Sigmoid colon (tissue), 7 donors: ENCODE data around the gene WNT10A. TPM values are rescaled to one million over a fixed set of nuclear protein-coding genes. Genes with fewer than 3 reads are reported as not detected.

Experiments
- DNase-seq: peaks from one replicate; pipeline ENCODE4 v3.0.0-alpha.2; 2019
- H3K27ac ChIP-seq, 4 donors: fragments of 200-600 bp; sonication (generic); one replicate each; pipeline ENCODE4 v1.5.1; 2016 to 2019; ENCODE audit warnings: mild to moderate bottlenecking in 1 of 4
- H3K27me3 ChIP-seq, 3 donors: fragments of 200-600 bp; sonication (generic); one replicate each; pipeline ENCODE4 v1.5.1; 2019; ENCODE audit warnings: mild to moderate bottlenecking in 1 of 3
- H3K36me3 ChIP-seq, 4 donors: fragments of 200-600 bp; sonication (generic); one replicate each; pipeline ENCODE4 v1.5.1; 2016 to 2019
- H3K4me1 ChIP-seq, 4 donors: fragments of 200-600 bp; sonication (generic); one replicate each; pipeline ENCODE4 v1.5.1; 2017 to 2019
- H3K4me3 ChIP-seq, 4 donors: fragments of 200-600 bp; sonication (generic); one replicate each; pipeline ENCODE4 v1.5.1; 2017 to 2019; ENCODE audit warnings: mild to moderate bottlenecking in 2 of 4, moderate library complexity in 1 of 4
- H3K9me3 ChIP-seq, 4 donors: fragments of 200-600 bp in 3 of 4; sonication (generic) in 3 of 4; one replicate each; pipeline versions ENCODE4 v1.5.1 to v1.6.1; 2013 to 2019
- CTCF ChIP-seq, 4 experiments: fragments of 450-650 bp in 3 of 4; fragments of 200-600 bp in 1 of 4; IDR thresholded peaks; one replicate each; pipeline ENCODE4 v1.5.1; 2016 to 2019; ENCODE audit warnings: antibody characterized with exemption in 4 of 4, mild to moderate bottlenecking in 3 of 4, moderate library complexity in 2 of 4
- EP300 ChIP-seq, 4 donors: sonication (generic); formaldehyde crosslinking; IDR thresholded peaks; one replicate each; pipeline ENCODE4 v1.6.1; 2017; ENCODE audit warnings: antibody characterized with exemption in 4 of 4
- POLR2A ChIP-seq, 2 donors: fragments of 450-650 bp; IDR thresholded peaks; one replicate each; pipeline ENCODE4 v1.6.1; 2016; ENCODE audit warnings: antibody characterized with exemption in 2 of 2, mild to moderate bottlenecking in 2 of 2, moderate library complexity in 2 of 2
- POLR2AphosphoS5 ChIP-seq, 4 donors: sonication (generic); formaldehyde crosslinking; IDR thresholded peaks; one replicate each; pipeline ENCODE4 v1.6.1; 2017; ENCODE audit warnings: antibody characterized with exemption in 4 of 4
- WGBS, 2 donors: extraction: QIAGEN DNeasy Blood & Tissue Kit; methylation state at CpG; one replicate each; pipeline ENCODE4 v1.1.7; 2013; 5-methylcytosine and 5-hydroxymethylcytosine counted together
- intact Hi-C: fragments of 100-400 bp; cut with DNase I; formaldehyde crosslinking; loops from one replicate; pipeline ENCODE4 v1.15.1; 2023
- polyA plus RNA-seq, 3 donors: library from polyadenylated mRNA; stranded (reverse); fragments of 200-250 nt; gene quantifications; one replicate each; pipeline ENCODE4 v1.2.3, GENCODE V29; 2013
- total RNA-seq, 4 donors: library from RNA; depleted of rRNA; stranded (reverse); fragments of >200 nt; gene quantifications; one replicate each; pipeline ENCODE4 v1.1.0, GENCODE V29; 2016
- donor health status: healthy with polysubstance abuse.
- donor health status: Bipolar disorder and iron deficiency.
- donor health status: healthy.

Gene WNT10A
- total and polyA plus RNA-seq, 7 donors: 0.38 TPM; not detected in 6

DNA sequence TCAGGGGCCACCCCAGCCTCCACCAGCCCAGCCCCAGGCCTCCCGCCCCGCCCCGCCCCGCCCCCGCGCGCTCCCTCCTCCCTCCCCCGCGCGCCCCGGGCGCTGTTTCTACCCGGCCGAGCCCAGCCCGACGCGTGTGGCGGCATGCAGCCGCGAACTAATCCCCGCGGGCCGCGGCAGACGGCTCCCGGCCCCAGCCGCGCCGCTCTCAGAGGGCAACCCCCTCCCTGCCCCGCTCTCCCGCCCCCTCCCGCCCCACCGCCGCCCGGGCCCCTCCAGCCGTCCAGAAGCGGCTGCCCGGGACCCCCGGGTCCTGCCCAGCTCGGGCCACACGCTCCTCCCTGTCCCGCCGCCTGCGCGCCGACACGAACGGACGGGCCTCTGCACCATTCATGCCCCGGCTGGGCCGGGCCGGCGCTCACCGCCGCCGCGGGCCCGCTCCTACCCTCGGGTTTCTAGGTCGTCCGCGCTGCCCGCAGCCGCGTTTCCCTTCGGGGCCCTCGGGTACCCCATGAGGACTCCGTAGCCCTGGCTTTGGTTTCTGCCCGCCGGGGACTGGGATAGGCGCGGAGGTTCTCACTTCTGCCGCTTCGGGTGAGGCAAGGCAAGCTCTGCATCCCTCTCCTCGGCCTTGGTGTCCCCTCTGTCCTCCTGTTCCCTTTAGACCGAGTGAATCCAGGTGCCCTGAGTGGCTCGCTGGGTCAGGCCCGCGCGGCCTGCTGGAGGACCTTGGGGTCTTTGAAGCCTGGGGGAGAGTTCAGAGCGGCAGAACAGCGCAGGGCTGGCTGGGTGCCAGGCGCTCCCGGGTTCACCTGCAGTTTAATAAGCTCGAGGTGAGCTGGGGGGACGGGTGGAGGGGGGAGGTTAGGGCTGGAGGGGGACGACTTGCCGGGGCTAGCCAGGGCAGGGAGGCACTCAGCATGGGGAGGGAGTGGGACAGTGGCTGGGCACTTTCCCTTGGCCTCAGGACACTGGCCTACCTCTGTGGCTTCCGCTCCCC lies 3.1 kb downstream of the WNT10A start:
- Histone ChIP-seq H3K4me3 (peak overlapping the region in 3 of 4 donors; percentile 40 to 54 (median 49)), H3K27me3 (peaks cover 31 to 58% (median 53%) of the 10 kb centered on the region in 3 donors), H3K4me1 (peaks cover 0 to 30% (median 27%) of the 10 kb centered on the region in 4 donors), H3K9me3 (no peaks in the 10 kb centered on the region), H3K36me3 (no peaks in the 10 kb centered on the region), H3K27ac (peak overlapping the region in 1 of 4 donors; percentile 26)
- 4 to 7% methylated on average over 89 of the region's 89 CpGs for WGBS, 2 donors
- TF ChIP-seq POLR2AphosphoS5 (IDR thresholded peaks at IDR 0.05) (no peak), CTCF (IDR thresholded peaks at IDR 0.05) (no peak), EP300 (IDR thresholded peaks at IDR 0.05) (no peak), POLR2A (IDR thresholded peaks at IDR 0.05) (no peak)
- intact Hi-C loops: no loop called here
- no peak for DNase-seq

- DNase-seq: no peak
- intact Hi-C loops: no loop called here
- WGBS, 2 donors: 93 to 94% methylated on average over 2 of the region's 2 CpGs
- Histone ChIP-seq H3K36me3 (no peaks in the 10 kb centered on the region), H3K9me3 (no peaks in the 10 kb centered on the region), H3K4me3 (no peak overlapping the region), H3K27ac (no peak overlapping the region), H3K4me1 (peaks cover 0 to 30% (median 26%) of the 10 kb centered on the region in 4 donors), H3K27me3 (peaks cover 25 to 51% (median 45%) of the 10 kb centered on the region in 3 donors)
- no peak for TF ChIP-seq POLR2AphosphoS5 (IDR thresholded peaks at IDR 0.05)
- no peak for TF ChIP-seq POLR2A (IDR thresholded peaks at IDR 0.05)
- no peak for TF ChIP-seq EP300 (IDR thresholded peaks at IDR 0.05)
- TF ChIP-seq CTCF (IDR thresholded peaks at IDR 0.05): no peak
Measured at GRCh38 chr2:218884519-218884918, 3.9 kb downstream of the WNT10A start.

- H3K27me3 ChIP-seq: peaks cover 8 to 34% (median 28%) of the 10 kb centered on the region in 3 donors
- peaks cover 0 to 16% (median 13%) of the 10 kb centered on the region in 4 donors for H3K4me1 ChIP-seq
- H3K4me3 ChIP-seq: no peak overlapping the region
- no peak for TF ChIP-seq POLR2AphosphoS5 (IDR thresholded peaks at IDR 0.05)
- TF ChIP-seq CTCF (IDR thresholded peaks at IDR 0.05): no peak
- no peak for TF ChIP-seq EP300 (IDR thresholded peaks at IDR 0.05)
- TF ChIP-seq POLR2A (IDR thresholded peaks at IDR 0.05): no peak
- H3K9me3 ChIP-seq: no peaks in the 10 kb centered on the region
- H3K36me3 ChIP-seq: no peaks in the 10 kb centered on the region
- no peak overlapping the region for H3K27ac ChIP-seq
- no peak for DNase-seq
- intact Hi-C loops: no loop called here
- 41 to 55% methylated on average over 12 of the region's 12 CpGs for WGBS, 2 donors
Measured at GRCh38 chr2:218885981-218886947, 5.6 kb downstream of the WNT10A start.

GRCh38 chr2:218887079-218887478 lies 6.4 kb downstream of the WNT10A start:
- no peak overlapping the region for H3K27ac ChIP-seq
- no peaks in the 10 kb centered on the region for H3K9me3 ChIP-seq
- H3K4me1 ChIP-seq: peaks cover 0 to 16% (median 13%) of the 10 kb centered on the region in 4 donors
- intact Hi-C loops: no loop called here
- no peaks in the 10 kb centered on the region for H3K36me3 ChIP-seq
- 81 to 88% methylated on average over 3 of the region's 3 CpGs for WGBS, 2 donors
- TF ChIP-seq CTCF (IDR thresholded peaks at IDR 0.05) (no peak), POLR2A (IDR thresholded peaks at IDR 0.05) (no peak), POLR2AphosphoS5 (IDR thresholded peaks at IDR 0.05) (no peak), EP300 (IDR thresholded peaks at IDR 0.05) (no peak)
- H3K4me3 ChIP-seq: no peak overlapping the region
- no peak for DNase-seq
- peaks cover under 1 to 29% (median 20%) of the 10 kb centered on the region in 3 donors for H3K27me3 ChIP-seq
